Measurements from ENCODE around the gene PHACTR3.

GRCh38 chr20:59613861-59614260 lies 9.5 kb downstream of the PHACTR3 start:
- TF ChIP-seq CTCF (IDR thresholded peaks at IDR 0.05) (no peak), POLR2A (IDR thresholded peaks at IDR 0.05) (no peak)

Measured in tibial nerve (tissue), 3 donors.